GM21390 (cell line): Measurements from ENCODE around the gene TRPT1.

Experiments used
- ATAC-seq: cut with Tn5 transposase; IDR thresholded peaks from one replicate; pipeline ENCODE4 v1.9.1; 2021; ENCODE audit not compliant: unreplicated experiment

The TRPT1 gene

DNA sequence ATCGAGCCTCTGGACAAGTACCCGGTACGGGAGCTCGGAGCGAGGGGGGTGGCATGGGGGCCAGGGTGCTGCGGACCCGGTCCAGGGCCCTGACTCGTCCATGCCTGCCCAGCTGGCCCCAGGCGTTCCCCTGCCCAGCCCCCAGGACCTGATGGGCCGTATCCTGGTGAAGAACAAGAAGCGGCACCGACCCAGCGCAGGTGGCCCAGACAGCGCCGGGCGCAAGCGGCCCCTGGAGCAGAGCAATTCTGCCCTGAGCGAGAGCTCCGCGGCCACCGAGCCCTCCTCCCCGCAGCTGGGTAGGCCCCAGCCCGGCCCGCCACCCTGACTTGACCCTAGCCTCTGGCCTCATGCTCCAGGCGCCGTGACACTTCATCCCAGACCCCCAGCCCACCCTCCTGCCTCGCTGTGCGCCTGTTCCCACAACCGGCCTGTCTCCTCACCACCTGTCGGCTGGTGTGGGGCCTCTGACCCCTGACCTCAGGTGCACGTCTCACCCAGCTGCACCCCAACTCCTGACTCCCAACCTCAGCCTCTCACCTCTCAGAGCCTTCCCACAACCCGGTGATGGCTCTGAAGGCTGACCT is 33.1 kb upstream of the TRPT1 start:
- ATAC-seq, result no peak

DNA sequence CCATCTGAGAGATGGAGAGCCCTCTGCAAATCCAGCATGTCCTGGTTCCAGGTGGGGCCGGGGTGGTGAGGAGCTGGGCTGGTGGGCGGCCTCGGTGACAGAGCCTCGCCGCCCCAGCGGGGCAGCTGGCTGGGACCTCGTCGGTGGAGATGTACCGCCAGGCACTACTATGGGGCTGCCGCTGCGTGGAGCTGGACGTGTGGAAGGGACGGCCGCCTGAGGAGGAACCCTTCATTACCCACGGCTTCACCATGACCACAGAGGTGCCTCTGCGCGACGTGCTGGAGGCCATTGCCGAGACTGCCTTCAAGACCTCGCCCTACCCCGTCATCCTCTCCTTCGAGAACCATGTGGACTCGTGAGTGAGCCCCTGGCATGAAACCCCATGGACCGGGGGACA is 32.4 kb upstream of the TRPT1 start:
- no peak for ATAC-seq

DNA sequence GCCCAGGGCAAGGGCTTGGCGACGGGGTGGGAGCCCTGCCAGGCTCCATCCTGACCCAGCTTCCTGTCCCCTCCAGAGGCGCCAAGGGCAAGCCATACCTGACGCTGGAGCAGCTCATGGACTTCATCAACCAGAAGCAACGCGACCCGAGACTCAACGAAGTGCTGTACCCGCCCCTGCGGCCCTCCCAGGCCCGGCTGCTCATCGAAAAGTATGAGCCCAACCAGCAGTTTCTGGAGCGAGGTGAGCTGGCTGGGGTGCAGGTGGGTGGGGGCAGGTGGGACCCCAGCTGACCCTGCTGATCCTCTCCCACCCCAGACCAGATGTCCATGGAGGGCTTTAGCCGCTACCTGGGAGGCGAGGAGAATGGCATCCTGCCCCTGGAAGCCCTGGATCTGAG is 30.3 kb upstream of the TRPT1 start:
- no peak for ATAC-seq

DNA sequence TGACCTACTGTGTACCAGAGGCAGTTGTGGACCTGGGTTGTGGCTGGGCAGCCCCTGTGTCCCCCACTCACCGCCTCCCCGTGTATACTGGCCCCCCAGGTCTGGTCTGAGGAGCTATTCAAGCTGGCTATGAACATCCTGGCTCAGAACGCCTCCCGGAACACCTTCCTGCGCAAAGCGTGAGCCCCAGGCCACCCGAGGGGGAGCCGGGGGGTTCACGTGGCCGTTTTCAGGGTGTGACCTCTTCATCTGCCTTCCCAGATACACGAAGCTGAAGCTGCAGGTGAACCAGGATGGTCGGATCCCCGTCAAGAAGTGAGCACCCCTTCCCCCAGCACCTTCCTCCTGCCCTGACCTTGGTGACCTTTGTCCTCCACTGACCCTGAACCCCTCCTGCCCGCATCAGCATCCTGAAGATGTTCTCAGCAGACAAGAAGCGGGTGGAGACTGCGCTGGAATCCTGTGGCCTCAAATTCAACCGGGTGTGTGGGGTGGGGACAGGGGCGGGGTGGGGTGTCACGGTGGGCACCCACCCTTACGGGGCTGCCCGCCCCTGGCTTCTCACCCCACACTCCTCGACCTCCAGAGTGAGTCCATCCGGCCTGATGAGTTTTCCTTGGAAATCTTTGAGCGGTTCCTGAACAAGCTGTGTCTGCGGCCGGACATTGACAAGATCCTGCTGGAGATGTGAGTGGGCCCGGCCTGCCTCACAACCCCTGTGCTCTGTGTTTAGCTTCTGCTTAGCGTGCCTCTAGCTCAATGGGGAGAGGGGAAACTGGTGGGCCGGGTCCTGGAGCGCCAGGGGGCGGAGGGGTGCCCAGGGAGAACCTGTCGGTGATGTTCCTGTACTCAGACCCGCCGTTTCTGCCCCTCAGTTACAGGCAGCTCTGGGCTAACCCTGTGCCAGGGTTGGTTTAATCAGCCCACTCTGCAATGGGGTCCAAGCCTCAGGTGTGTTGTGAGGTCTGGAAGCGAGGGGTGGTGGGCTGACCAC is 29.4 kb upstream of the TRPT1 start:
- no peak for ATAC-seq

DNA sequence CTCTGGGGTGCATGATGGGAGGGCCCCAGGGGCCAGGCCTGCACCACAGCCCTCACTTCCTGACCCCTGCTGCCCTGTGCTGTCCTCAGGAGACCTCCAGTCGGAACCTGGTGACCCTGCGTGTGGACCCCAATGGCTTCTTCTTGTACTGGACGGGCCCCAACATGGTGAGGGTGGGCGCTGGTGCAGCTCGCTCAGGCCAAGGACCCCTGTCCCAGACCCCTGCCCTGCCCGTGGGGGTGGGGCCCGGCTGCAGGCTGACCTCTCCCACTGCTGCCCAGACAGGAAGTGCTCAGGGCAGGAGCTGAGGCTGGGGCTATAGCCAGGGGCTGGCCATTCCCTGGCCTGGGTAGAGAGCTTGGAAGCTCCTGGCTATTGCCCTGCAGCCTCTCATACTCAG is 28.3 kb upstream of the TRPT1 start:
- ATAC-seq, result no peak

DNA sequence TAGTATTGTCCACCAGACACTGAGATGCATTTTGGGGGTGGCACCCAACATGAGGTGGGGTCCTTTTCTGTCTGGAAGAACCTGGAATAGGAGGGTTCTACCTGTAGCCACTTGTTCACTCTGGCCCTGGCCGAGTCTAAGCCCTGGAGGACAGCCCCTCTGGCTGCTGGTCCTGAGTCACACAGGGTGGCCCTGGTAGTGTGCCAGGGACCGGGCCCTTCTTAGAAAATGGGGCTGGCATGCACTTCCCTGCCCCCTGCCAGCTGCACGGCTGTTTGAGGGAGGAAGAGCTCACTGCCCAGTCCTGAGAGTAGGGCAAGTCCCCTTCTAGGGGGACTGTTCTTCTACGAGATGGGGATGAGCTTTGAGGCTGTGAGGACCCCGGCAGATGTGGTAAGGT is 27.5 kb upstream of the TRPT1 start:
- no peak for ATAC-seq

DNA sequence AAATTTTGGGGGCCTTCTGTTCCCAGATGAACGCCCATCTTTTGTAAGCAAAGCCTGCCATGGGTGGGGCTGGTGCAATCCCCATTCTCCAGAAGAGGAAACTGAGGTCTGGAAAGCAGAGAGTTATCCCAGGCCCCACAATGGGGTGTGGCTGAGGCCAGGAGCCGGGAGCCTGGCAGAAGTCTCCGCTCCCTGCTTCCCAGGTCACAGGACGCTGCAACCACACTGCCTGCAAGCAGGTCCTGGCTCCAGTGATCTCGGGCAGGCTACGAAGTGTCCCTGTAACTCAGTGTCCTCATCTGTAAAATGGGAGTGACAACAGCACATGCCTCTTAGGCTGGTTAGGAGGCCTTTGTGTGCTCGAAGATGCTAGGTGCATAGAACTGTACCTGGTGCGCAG is 27.1 kb upstream of the TRPT1 start:
- no peak for ATAC-seq

DNA sequence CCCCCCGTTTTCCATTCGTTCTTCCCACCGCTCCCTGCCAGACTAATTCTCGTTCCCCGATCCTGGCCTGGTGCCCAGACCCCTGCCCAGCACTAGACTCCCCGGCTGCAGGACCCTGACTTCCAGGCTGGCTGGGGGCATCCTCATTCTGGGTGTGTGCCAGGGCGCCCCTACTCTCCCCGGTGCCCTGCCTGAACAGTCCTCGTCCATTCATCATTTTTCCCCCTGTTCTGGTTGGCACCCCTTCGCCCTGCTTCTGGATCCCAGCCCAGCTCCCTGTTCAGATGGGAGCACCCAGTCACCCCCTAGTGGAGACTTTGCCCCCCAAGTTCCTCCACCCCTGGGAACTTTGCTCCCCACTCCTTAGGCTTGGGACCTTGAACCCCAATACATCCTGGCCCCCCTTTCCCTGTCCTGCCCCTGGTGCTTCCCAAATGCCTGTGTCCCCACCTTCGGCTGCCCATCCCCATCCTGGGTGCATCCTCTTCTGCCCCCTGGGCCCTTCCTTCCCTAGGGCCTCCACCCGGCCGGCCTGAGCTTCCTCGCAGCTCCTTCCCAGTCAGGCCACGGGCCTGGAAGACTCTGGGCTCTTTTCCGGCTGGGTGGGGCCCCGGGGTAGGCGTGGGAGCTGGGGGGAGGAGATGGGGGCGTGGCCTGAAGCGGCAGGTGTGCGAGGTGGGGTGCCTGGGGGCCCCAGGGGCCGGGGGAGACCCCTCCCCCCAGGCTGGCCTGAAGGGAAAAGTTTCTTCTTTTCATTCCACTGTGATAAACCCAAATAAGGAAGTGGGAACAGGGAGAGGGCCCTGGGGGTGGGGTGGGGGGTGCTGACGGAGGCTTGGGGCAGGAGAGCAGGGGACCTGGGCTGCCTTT is 26.3 kb upstream of the TRPT1 start:
- ATAC-seq, result no peak

DNA sequence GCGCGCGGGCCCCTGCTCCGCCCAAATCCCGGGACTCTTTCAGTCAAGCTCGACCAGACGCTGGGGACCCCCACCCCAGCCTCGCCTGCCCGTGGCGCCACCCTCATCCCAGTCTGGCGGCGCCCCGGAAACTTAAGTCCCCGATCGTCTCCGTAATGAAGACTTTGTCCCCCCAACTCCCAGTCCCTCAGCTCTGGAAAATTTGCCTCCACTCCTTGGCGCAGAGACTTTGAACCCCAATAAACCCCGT is 25.7 kb upstream of the TRPT1 start:
- no peak for ATAC-seq

DNA sequence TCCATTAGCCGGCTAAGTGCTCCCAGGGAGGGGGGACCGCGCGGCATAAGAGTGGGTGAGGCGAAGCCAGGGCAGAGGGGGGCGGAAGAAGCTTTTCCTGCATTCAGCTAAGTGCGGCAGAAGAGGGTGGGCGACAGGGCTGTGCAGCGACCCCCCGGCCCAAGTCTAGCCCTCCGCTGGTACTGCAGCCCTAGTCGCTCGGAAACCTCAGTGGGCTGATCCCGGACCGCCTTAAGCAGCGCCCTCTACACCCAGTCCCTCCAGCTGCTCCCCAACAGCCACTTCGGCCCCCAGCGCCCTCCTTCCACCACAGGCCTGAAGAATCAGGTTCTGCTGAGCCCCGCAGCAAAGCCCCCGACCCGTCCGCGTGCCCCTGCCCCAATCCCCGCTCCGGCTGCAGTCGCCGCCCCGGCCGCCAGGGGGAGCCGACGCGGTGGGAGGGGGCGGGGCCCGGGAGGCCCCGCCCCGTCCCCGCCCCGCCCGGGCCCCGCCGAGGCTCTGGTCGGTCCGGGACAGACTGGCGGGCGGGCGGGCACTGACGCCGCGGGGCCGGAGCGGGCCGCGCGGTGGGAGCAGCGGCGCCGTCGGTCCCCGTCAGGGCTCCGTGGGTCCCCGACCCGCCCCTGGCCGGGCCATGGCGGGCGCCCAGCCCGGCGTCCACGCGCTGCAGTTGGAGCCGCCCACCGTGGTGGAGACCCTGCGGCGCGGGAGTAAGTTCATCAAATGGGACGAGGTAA is 25.2 kb upstream of the TRPT1 start, which contains the start of gene PLCB3:
Gene PLCB3 (plus strand): TSS at position 515 of the 737 bp plus-strand sequence. CDS start 120 bp downstream, at position 635.
- peak; percentile 40 for ATAC-seq

DNA sequence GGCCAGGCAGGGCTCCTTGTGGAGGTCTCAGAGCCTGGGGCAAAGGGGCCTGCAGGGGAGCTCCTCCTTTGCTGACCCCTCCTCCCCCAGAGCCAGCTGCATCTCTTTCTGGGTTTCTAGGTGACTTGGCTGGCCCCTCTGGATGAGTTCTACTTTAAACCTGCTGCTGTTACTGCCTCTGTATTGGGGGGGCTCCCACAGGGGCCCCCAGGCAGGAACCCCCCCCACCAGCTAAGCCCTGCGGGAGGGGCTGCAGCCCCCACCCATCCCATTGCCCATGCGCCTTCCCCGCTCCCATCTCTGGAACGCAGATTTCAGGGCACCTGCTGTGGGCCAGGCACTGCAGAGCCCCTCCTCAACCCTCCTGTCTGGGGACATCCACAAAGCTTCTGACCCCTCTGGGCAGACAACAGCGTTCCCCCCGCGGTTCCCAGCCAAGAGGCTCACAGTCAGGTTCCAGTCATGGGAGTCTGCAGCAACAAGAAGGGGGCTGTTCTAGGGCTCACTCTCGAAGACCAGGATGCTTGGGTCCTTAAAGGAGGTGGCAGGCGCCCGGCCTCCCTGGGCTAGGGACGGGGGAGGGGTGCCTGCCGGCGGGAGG is 24.5 kb upstream of the TRPT1 start:
- ATAC-seq, result no peak

DNA sequence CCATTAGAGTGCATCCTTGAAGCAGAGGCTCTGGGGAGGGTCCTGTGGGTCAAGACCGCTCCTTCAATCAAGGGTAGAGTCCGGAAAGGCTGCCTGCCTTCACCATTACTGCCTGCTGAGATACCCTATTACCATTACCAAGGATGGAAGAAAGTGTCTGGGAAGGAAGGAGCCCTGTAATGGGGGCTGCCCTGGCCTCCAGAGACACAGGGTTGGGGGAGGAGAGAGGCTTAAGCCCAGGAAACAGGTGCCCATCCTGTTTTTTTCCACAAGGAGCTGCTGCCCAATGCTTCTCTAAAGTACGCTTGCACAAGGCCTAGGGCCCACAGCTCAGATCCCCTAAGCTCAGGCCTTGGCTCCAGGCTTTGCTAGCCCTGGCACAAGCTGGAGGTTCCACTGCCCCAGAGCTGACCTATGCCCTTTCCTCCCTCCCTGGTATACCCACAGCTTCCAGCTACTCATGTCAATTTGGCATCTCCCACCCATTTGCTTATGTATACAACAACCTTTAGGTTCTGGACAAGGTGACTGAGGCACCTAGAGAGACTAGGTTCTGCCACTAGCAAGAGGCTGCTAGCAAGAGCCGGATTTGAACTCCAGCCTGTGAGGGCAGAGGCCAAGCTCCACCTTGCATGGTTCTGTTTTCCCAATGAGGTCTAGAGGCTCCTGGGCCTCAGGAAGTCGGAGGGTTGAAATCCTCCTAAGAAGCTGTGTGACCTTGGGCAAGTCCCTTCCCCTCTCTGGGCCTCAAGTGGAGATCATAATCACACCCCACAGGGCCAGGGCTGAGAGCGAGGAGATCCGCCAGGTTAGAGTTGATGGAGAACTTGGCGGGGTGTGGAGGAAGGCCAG is 23.8 kb upstream of the TRPT1 start:
- ATAC-seq, result no peak

DNA sequence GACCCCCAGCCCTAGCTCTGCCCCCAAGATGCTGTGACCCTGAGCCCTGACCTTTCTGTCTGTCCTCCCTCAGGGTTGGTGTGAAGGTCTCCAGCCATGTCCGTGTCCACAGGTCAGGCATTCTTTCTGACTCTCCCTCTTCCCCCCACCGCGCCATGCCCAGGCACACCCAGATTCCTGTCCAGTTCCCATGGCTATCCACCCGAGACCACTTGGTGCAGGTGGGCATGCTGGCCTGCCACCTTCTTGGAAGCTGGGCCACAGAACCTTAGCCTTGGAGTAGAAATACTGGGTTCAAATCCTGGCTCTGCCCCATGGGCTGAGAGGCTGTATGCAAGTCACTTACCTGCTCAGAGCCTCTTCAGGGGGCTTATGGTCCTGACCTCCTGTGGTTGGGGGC is 23.1 kb upstream of the TRPT1 start:
- no peak for ATAC-seq

DNA sequence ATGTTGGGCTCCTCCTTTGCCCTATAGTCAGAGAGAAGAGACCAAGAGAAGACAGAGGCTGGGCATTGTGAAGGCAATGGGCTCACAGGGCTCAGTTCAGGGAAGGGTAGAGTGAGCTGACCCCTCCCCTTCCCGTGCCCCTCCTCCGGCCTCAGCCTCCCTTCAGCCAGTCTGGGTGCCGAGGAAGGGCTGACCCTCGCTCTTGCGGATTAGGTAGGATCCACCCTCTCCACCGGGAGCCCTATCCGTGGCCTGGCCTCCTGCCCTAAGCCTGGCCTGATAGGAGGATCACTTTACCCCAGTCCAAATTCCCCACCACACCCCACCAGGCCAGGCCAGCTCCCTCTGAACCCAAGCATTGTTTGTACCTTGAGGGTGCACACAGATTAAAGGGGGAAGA is 22.6 kb upstream of the TRPT1 start:
- no peak for ATAC-seq

DNA sequence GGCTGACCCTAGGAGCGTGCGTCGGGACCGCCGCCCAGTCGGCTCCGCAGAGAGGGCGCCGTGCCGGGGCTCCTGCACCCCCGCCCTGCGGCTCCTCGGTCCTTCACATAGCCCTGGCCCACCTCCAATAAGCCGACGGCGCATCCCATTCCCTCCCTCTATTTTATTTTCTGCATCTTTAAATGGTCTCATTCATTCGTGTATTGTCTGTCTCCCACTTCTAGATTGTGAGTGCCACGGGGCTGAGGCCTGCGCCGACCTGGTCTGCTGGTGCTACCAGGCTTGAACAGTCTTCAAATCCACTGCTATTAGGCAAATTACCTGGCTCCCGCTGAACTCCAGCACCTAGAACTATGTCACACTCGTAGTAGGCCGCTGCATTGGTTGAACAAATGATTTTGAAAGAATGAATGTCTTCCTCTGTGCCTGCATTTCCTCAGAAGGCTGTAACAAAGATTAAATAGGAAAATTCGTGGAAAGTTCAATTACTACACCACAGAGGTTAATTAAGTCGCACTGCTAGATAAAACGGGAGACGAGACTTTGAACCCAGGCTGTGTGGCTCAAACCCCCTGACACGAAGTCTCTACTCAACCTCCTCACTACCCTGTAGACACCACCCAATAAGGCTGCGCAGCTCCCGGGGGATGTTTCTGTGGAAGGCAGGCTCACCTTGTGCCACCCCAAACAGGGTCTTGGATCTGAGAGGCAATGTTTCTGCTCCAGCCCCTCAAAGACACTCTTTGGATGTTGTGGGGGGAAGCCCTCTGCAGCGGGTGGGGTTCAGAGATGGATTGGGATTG is 21.9 kb upstream of the TRPT1 start:
- no peak for ATAC-seq

DNA sequence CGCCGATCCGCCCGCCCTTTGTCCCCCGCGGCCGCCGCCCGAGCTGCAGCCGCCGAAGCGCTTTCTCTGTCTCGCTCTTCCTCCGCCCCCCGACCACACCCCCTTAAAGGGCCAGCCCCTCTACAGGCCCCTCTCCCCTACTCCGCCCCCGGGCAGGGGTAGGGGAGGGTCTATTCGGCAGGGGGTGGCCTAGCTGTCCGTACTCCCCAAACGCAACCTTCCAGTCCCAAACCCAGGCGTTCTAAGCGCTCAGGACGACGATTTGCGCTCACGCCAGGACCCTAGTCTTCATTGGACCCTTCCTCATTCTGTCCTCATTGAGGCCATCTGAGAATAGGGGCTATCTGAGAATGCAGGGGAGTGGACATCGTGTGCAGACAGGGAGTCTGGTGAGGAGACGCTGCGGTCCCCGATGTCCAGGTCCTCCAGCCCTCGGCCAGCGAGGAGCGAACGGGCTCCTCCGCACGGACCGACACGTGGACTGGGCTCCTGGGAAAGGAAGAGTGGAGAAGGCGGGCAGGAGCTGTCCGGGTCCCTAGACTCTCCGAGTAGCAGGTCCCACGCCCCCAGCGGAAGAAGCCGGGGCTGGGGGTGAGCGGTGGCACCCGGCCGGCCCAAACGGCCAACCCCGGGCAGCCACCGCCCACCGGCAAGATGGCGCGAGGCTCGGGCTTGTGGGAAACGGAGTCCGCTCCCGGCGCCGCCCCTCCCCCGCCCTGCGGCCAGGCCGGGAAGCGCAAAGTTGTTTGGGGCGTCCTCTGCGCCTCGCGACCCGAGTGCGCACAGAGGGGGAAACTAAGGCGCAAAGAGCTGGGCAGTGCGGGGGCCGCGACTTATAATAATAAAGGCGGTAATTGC is 21.1 kb upstream of the TRPT1 start, which contains the start of gene PPP1R14B:
Gene PPP1R14B (minus strand): TSS at position 73 of the 858 bp plus-strand sequence. CDS start 270 bp downstream, outside the sequence.
- ATAC-seq, result peak; percentile 35

DNA sequence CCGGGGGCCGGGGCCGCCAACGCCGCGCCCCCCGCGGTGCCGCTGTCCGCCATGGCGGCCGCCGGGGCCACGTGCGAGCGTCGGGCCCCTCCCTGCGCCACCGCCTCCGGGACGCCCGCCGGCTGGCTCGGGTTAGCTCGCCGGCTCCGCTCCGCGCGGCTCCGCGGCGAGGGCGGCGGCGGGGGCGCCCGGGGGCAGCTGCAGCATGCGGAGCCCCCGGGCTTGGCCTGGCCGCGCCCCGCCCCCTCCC is 20.6 kb upstream of the TRPT1 start:
- peak; percentile 6 for ATAC-seq
